NOMO-1 treated with DMSO at 0.1 percent for 48 hours (cell line): ENCODE results near the gene HEATR3.

Experiments used
- DNase-seq: peaks from one replicate; lab custom pipeline; 2025; ENCODE audit not compliant: unreplicated experiment; lab: John Stamatoyannopoulos, UW

Gene HEATR3

DNA sequence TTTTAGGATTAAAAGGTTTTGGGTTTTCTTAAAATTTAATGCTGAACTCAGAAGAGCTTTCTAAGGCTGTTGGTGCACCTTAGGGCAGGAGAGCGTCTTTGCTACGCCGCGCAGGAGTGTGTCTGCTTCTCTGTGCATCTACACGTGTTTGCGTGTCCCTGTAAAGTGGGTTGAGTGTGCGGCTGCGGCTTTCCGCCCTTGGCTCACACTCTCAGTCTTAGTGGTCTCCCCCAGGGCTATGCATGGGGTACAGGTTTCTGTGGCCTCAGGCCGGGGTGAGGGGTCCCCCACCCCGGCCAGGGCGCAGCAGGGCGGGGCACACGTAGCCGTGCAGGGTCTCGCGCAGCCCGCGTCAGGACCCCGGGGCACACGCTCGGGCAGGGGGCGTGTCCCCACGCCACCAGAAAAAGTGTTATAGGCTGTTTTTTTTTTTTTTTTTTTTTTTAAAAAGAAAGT lies 86.6 kb downstream of the HEATR3 start:
- DNase-seq: peak; percentile 37

DNA sequence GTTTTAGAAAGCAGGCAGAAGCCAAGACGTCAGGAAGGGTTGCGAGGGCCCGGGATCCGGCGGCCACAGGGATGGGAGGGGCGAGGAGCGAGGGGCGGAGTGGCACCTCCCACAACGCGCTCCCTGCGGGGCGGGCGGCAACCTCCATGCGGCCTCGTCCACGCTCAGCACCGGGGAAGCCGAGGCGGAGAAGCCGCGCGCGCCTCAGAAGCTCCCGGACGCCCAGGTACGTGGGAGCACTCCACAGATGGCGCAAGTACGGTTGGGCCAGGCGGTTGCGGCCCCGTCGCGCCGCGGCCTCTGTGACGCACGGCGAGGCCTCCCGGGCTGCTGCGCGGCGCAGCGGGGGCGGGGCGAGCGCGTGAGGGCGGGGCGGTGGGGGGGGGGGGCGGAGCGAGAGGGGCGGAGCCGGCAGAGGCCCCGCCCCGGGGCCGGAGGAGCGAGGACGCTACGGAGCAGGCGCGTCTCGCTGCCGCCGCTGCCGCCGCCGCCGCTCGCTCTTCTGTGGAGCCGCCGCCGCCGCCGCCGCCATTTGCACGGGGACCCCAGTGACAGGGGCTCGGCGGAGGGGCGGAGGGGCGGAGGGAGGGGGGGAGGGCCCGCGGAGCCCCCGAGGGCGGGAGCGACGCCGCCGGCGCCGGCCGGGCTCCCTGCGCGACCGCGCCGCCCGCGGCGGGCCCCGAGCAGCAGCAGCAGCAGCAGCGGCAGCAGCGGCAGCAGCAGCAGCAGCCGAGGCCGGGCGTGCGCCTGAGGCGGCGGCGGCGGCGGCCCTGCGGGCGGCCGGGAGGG lies 87.2 kb downstream of the HEATR3 start, which contains the start of gene TENT4B:
TSS of gene TENT4B (plus strand) at position 500 of the 789 bp plus-strand sequence. CDS start 316 bp downstream, outside the sequence.
- DNase-seq: peak; percentile 77

DNA sequence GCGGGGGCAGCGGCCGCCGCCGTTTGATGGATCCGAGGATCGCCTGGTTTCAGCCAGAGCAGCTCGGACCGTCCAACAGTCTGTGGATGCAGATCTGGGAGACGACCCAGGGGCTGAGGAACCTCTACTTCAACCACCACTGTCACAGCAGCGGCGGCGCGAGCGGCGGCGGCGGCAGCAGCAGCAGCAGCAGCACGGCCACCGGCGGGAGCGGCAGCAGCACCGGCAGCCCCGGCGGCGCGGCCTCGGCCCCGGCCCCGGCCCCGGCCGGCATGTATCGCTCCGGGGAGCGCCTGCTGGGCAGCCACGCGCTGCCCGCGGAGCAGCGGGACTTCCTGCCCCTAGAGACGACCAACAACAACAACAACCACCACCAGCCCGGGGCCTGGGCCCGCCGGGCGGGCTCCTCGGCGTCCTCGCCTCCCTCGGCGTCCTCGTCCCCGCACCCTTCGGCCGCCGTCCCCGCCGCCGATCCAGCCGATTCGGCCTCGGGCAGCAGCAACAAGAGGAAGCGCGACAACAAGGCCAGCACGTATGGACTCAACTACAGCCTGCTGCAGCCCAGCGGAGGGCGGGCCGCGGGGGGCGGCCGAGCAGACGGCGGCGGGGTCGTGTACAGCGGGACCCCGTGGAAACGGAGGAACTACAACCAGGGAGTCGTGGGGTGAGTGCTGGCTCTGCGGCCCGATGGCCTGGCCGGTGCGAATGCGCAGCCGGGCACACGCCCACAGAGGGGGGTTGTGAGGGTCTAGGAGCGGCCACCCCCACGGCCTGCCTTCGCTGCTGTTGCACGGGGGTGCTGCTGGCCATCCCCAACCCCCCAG lies 88.0 kb downstream of the HEATR3 start:
- peak; percentile 19 for DNase-seq

- DNase-seq: no peak
Observed at GRCh38 chr16:50154420-50154950, 88.7 kb downstream of the HEATR3 start.

DNA sequence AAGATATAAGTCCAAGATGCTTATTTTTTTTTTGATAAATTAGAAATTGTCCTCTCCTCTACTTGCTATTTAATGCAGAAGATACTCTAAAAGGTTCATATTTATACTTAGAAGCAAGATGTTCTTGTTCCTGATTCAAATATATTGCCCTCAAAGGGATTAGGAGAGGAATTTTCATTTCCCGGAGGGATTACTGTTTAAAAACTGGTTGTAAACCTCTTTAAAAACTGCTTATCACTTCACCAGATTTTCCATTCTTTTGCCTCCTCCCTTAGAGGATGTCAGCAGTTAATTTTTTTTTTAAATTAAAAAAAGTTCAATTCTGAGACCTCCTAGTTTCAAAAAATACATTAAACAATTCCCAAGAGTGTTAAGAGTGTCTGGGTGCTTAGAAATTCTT lies 90.2 kb downstream of the HEATR3 start:
- DNase-seq: no peak
